Stimulated activated CD4-positive, alpha-beta T cell treated with anti-CD3 and anti-CD28 coated beads, Interleukin-15, amount 100 ng/mL, for 24 hours (primary cell): ENCODE data around the gene GGTLC3.
A peak's percentile ranks its signal among the peaks of the same experiment; 100 is the strongest.
"Not testable (repeated sequence)": the region's sequence is repeated elsewhere in the genome, so short reads cannot be mapped to it uniquely, and the experiment has no call there.

Experiments
- DNase-seq: peaks from one replicate; pipeline ENCODE4 v3.0.0-alpha.2; 2020

GGTLC3 gene

GRCh38 chr22:18518061-18518460, at the start of gene GGTLC3:
Gene GGTLC3 (minus strand): TSS chr22:18518161. CDS start chr22:18517897, 264 bp downstream.
- DNase-seq, result not testable (repeated sequence)

- DNase-seq, result not testable (repeated sequence)
These were observed 42.4 kb upstream of the GGTLC3 start for GRCh38 chr22:18560099-18560974.

- not testable (repeated sequence) for DNase-seq
These were observed 41.0 kb upstream of the GGTLC3 start for GRCh38 chr22:18558939-18559338.

- DNase-seq, result not testable (repeated sequence)
These were observed 40.6 kb upstream of the GGTLC3 start for GRCh38 chr22:18558516-18558915.

- not testable (repeated sequence) for DNase-seq
These were observed 36.6 kb upstream of the GGTLC3 start for GRCh38 chr22:18554280-18555256.

GRCh38 chr22:18552839-18553597, 35.1 kb upstream of the GGTLC3 start:
- not testable (repeated sequence) for DNase-seq

GRCh38 chr22:18551046-18551445, 33.1 kb upstream of the GGTLC3 start:
- not testable (repeated sequence) for DNase-seq

- DNase-seq, result not testable (repeated sequence)
These were observed 31.7 kb upstream of the GGTLC3 start for GRCh38 chr22:18549458-18550179.

GRCh38 chr22:18544615-18545014, 26.7 kb upstream of the GGTLC3 start:
- DNase-seq, result not testable (repeated sequence)

- not testable (repeated sequence) for DNase-seq
These were observed 25.4 kb upstream of the GGTLC3 start for GRCh38 chr22:18543400-18543799.

GRCh38 chr22:18539994-18540393, 22.0 kb upstream of the GGTLC3 start:
- DNase-seq, result not testable (repeated sequence)

- DNase-seq, result not testable (repeated sequence)
These were observed 16.4 kb upstream of the GGTLC3 start for GRCh38 chr22:18534315-18534714.

GRCh38 chr22:18533633-18534032, 15.7 kb upstream of the GGTLC3 start:
- DNase-seq, result not testable (repeated sequence)

GRCh38 chr22:18529416-18530145, 11.6 kb upstream of the GGTLC3 start:
- DNase-seq, result not testable (repeated sequence)

GRCh38 chr22:18528597-18529415, 10.8 kb upstream of the GGTLC3 start:
- DNase-seq, result peak; percentile 92

- not testable (repeated sequence) for DNase-seq
These were observed 10.0 kb upstream of the GGTLC3 start, which contains the start of gene TMEM191B for GRCh38 chr22:18527752-18528596. Gene TMEM191B (plus strand): TSS chr22:18527802. CDS start chr22:18527981, 179 bp downstream.

GRCh38 chr22:18523328-18523727, 5.4 kb upstream of the GGTLC3 start:
- DNase-seq, result not testable (repeated sequence)

- not testable (repeated sequence) for DNase-seq
These were observed 4.8 kb upstream of the GGTLC3 start for GRCh38 chr22:18522762-18523161.

GRCh38 chr22:18513454-18513853, 4.5 kb downstream of the GGTLC3 start:
- not testable (repeated sequence) for DNase-seq
